Activated T-cell treated with anti-CD3 and anti-CD28 coated beads, Interleukin-2, amount 50 U/mL, for 48 hours (primary cell): ENCODE data around the gene BPI.
"Not testable (repeated sequence)": the region's sequence is repeated elsewhere in the genome, so short reads cannot be mapped to it uniquely, and the experiment has no call there.

Experiments
- DNase-seq, 2 experiments: peaks; one replicate each; pipeline ENCODE4 v3.0.0-alpha.2; 2020

The BPI gene

GRCh38 chr20:38303908-38304379 is at the start of gene BPI:
BPI (plus strand) TSS chr20:38304156; CDS start chr20:38304224, 68 bp downstream.
- peak in 1 of 2 experiments; percentile 18 for DNase-seq

GRCh38 chr20:38254621-38255020 is 49.3 kb upstream of the BPI start:
- DNase-seq: not testable (repeated sequence)

- no peak for DNase-seq
Observed at GRCh38 chr20:38255393-38255792, 48.6 kb upstream of the BPI start.

- no peak for DNase-seq
Observed at GRCh38 chr20:38256021-38256420, 47.9 kb upstream of the BPI start.

- no peak for DNase-seq
Observed at GRCh38 chr20:38256966-38257365, 47.0 kb upstream of the BPI start.

- DNase-seq: no peak
Observed at GRCh38 chr20:38258545-38259215, 45.3 kb upstream of the BPI start.

- DNase-seq: no peak
Observed at GRCh38 chr20:38260025-38260377, 44.0 kb upstream of the BPI start.

- DNase-seq: no peak
Observed at GRCh38 chr20:38260378-38261053, 43.4 kb upstream of the BPI start, which contains the start of gene KIAA1755. KIAA1755 (minus strand) TSS chr20:38260735; CDS start chr20:38260500, 235 bp downstream.

GRCh38 chr20:38261054-38261390 is 42.9 kb upstream of the BPI start:
- no peak for DNase-seq

GRCh38 chr20:38262931-38263330 is 41.0 kb upstream of the BPI start:
- DNase-seq: no peak

- no peak for DNase-seq
Observed at GRCh38 chr20:38266426-38266825, 37.5 kb upstream of the BPI start.

- DNase-seq: no peak
Observed at GRCh38 chr20:38267296-38267695, 36.7 kb upstream of the BPI start.

- DNase-seq: no peak
Observed at GRCh38 chr20:38267901-38268514, 35.9 kb upstream of the BPI start.

GRCh38 chr20:38269040-38269439 is 34.9 kb upstream of the BPI start:
- no peak for DNase-seq

- no peak for DNase-seq
Observed at GRCh38 chr20:38269715-38270114, 34.2 kb upstream of the BPI start.

- DNase-seq: no peak
Observed at GRCh38 chr20:38270869-38271605, 32.9 kb upstream of the BPI start.

- DNase-seq: no peak
Observed at GRCh38 chr20:38271608-38272120, 32.3 kb upstream of the BPI start.

- DNase-seq: no peak
Observed at GRCh38 chr20:38272398-38272797, 31.6 kb upstream of the BPI start.

- DNase-seq: no peak
Observed at GRCh38 chr20:38272961-38273360, 31.0 kb upstream of the BPI start.

GRCh38 chr20:38275815-38276550 is 28.0 kb upstream of the BPI start:
- DNase-seq: no peak

- no peak for DNase-seq
Observed at GRCh38 chr20:38277285-38277684, 26.7 kb upstream of the BPI start.

- DNase-seq: no peak
Observed at GRCh38 chr20:38277691-38278090, 26.3 kb upstream of the BPI start.

- no peak for DNase-seq
Observed at GRCh38 chr20:38278131-38278530, 25.8 kb upstream of the BPI start.
